UCSD-AML1 (cell line): ENCODE data around the gene TRAF3.
"Not testable (repeated sequence)": the region's sequence is repeated elsewhere in the genome, so short reads cannot be mapped to it uniquely, and the experiment has no call there.

Experiments
- DNase-seq: peaks from one replicate; lab custom pipeline; 2025; ENCODE audit not compliant: unreplicated experiment; lab: John Stamatoyannopoulos, UW

The TRAF3 gene

GRCh38 chr14:102918438-102918837 lies 141.2 kb downstream of the TRAF3 start:
- no peak for DNase-seq

- no peak for DNase-seq
Measured at GRCh38 chr14:102920273-102920997, 143.2 kb downstream of the TRAF3 start.

GRCh38 chr14:102920998-102921304 lies 143.7 kb downstream of the TRAF3 start:
- DNase-seq, result no peak

- no peak for DNase-seq
Measured at GRCh38 chr14:102922490-102923200, 145.4 kb downstream of the TRAF3 start, which contains the start of gene AMN. Gene AMN, plus strand, starts transcription at chr14:102922663. Its CDS starts 26 bp downstream, at chr14:102922689.

- DNase-seq, result no peak
Measured at GRCh38 chr14:102923201-102923924, 146.1 kb downstream of the TRAF3 start.

- no peak for DNase-seq
Measured at GRCh38 chr14:102923925-102924486, 146.8 kb downstream of the TRAF3 start.

- no peak for DNase-seq
Measured at GRCh38 chr14:102924632-102925588, 147.7 kb downstream of the TRAF3 start.

GRCh38 chr14:102925646-102926045 lies 148.4 kb downstream of the TRAF3 start:
- DNase-seq, result no peak

- no peak for DNase-seq
Measured at GRCh38 chr14:102926104-102926503, 148.9 kb downstream of the TRAF3 start.

GRCh38 chr14:102926840-102927239 lies 149.6 kb downstream of the TRAF3 start:
- DNase-seq, result not testable (repeated sequence)

- no peak for DNase-seq
Measured at GRCh38 chr14:102927346-102927877, 150.2 kb downstream of the TRAF3 start.

- DNase-seq, result no peak
Measured at GRCh38 chr14:102927878-102928411, 150.7 kb downstream of the TRAF3 start.

- no peak for DNase-seq
Measured at GRCh38 chr14:102928412-102929240, 151.4 kb downstream of the TRAF3 start.

- DNase-seq, result no peak
Measured at GRCh38 chr14:102929241-102930137, 152.2 kb downstream of the TRAF3 start.

GRCh38 chr14:102930138-102930752 lies 153.0 kb downstream of the TRAF3 start:
- DNase-seq, result no peak

GRCh38 chr14:102930753-102931579 lies 153.7 kb downstream of the TRAF3 start:
- DNase-seq, result no peak
